Measurements from ENCODE around the gene PUS1.

PUS1 gene

DNA sequence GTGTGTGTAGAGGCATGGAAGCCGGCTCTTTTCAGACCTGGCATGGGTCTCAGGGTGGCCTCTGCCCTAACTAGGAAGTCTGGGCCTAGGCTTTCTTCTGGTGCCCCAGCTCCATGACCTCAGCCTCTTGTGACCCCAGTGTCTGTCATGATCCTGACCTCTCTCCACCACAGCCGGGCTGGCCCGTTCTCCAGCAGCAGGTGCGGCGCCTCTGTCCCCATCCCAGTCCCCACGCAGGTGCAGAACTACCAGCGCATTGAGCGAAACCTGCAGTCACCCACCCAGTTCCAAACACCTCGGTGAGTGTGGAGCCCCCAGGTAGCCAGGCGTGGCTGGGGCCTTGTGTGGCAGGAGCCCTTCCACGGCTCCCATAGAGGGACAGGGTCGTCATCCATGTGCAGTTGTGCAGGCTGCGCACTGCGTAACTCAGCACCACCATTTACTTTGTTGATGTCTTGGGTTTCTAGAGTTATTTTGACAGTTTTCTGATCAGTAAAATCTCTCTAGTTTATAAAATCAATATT lies 14.8 kb upstream of the PUS1 start:
- DNase-seq (no peak), ATAC-seq (ENCODE audit: insufficient read depth, low read depth) (no peak)
- H3K9ac ChIP-seq (ENCODE audit: low read depth, low read length): no peak overlapping the region
- H3K4me3 ChIP-seq (ENCODE audit: low read depth in 1 of 2, low read length in 2 of 2): no peak overlapping the region
- no peak overlapping the region for H2AFZ ChIP-seq (ENCODE audit: low read depth, low read length)
- H3K79me2 ChIP-seq (ENCODE audit: insufficient read depth, low read length): no peaks in the 10 kb centered on the region
- no peaks in the 10 kb centered on the region for H3K27me3 ChIP-seq (ENCODE audit: insufficient read depth, low read length, poor library complexity)
- TF ChIP-seq, protein P1, sequence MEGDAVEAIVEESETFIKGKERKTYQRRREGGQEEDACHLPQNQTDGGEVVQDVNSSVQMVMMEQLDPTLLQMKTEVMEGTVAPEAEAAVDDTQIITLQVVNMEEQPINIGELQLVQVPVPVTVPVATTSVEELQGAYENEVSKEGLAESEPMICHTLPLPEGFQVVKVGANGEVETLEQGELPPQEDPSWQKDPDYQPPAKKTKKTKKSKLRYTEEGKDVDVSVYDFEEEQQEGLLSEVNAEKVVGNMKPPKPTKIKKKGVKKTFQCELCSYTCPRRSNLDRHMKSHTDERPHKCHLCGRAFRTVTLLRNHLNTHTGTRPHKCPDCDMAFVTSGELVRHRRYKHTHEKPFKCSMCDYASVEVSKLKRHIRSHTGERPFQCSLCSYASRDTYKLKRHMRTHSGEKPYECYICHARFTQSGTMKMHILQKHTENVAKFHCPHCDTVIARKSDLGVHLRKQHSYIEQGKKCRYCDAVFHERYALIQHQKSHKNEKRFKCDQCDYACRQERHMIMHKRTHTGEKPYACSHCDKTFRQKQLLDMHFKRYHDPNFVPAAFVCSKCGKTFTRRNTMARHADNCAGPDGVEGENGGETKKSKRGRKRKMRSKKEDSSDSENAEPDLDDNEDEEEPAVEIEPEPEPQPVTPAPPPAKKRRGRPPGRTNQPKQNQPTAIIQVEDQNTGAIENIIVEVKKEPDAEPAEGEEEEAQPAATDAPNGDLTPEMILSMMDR (IDR thresholded peaks at IDR 0.05; ENCODE audit: borderline replicate concordance, extremely low read depth, low read length, poor library complexity, severe bottlenecking): no peak
- no peak for TF ChIP-seq EZH2 (IDR thresholded peaks at IDR 0.05; ENCODE audit: borderline replicate concordance, low read depth, low read length, severe bottlenecking)
- H3K4me2 ChIP-seq (ENCODE audit: insufficient read depth, low read length): no peak overlapping the region
- H3K36me3 ChIP-seq (ENCODE audit: insufficient read depth, low read length): peaks cover 89% of the 10 kb centered on the region
- no peak overlapping the region for H3K27ac ChIP-seq (ENCODE audit: low read length)
- no peaks in the 10 kb centered on the region for H3K9me3 ChIP-seq (ENCODE audit: insufficient read depth, low read length, severe bottlenecking)
- no peaks in the 10 kb centered on the region for H3K4me1 ChIP-seq (ENCODE audit: insufficient read depth, low read length)
- peaks cover 36% of the 10 kb centered on the region for H4K20me1 ChIP-seq (ENCODE audit: insufficient read depth, low read length)

DNA sequence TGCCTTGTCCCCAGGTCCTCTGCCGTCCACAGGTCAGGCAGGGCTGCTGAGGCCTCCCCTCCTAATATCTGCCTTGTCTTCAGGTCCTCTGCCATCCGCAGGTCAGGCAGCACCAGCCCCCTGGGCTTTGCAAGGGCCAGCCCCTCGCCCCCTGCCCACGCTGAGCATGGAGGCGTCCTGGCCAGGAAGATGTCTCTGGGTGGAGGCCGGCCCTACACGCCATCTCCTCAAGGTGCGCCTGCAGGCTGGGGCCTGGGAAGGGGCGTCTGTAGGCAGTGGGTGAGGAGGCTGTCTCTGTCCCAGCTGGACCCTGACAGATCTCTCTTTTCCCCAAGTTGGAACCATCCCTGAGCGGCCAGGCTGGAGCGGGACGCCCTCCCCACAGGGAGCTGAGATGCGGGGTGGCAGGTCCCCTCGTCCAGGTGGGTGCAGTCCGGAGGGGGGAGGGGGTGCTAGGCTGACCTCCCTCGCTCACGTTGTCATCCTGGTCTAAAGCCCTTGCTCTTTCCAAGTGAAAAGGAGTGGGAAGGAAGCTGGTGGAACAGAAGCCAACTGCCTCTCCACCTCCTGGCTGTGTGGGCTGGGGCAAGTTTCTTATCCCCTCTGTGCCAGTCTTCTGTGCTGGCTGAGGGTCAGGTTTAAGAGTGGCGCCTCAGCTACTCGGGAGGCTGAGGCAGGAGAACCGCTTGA lies 13.9 kb upstream of the PUS1 start:
- H3K9ac ChIP-seq (ENCODE audit: low read depth, low read length): no peak overlapping the region
- H3K27me3 ChIP-seq (ENCODE audit: insufficient read depth, low read length, poor library complexity): no peaks in the 10 kb centered on the region
- H4K20me1 ChIP-seq (ENCODE audit: insufficient read depth, low read length): peaks cover 36% of the 10 kb centered on the region
- H3K4me2 ChIP-seq (ENCODE audit: insufficient read depth, low read length): no peak overlapping the region
- ATAC-seq (ENCODE audit: insufficient read depth, low read depth) (no peak), DNase-seq (no peak)
- no peaks in the 10 kb centered on the region for H3K79me2 ChIP-seq (ENCODE audit: insufficient read depth, low read length)
- H3K4me1 ChIP-seq (ENCODE audit: insufficient read depth, low read length): no peaks in the 10 kb centered on the region
- TF ChIP-seq EZH2 (IDR thresholded peaks at IDR 0.05; ENCODE audit: borderline replicate concordance, low read depth, low read length, severe bottlenecking): no peak
- TF ChIP-seq, protein P1 (IDR thresholded peaks at IDR 0.05; ENCODE audit: borderline replicate concordance, extremely low read depth, low read length, poor library complexity, severe bottlenecking): no peak
- no peak overlapping the region for H2AFZ ChIP-seq (ENCODE audit: low read depth, low read length)
- peaks cover 89% of the 10 kb centered on the region for H3K36me3 ChIP-seq (ENCODE audit: insufficient read depth, low read length)
- no peaks in the 10 kb centered on the region for H3K9me3 ChIP-seq (ENCODE audit: insufficient read depth, low read length, severe bottlenecking)
- no peak overlapping the region for H3K27ac ChIP-seq (ENCODE audit: low read length)
- no peak overlapping the region for H3K4me3 ChIP-seq (ENCODE audit: low read depth in 1 of 2, low read length in 2 of 2)

DNA sequence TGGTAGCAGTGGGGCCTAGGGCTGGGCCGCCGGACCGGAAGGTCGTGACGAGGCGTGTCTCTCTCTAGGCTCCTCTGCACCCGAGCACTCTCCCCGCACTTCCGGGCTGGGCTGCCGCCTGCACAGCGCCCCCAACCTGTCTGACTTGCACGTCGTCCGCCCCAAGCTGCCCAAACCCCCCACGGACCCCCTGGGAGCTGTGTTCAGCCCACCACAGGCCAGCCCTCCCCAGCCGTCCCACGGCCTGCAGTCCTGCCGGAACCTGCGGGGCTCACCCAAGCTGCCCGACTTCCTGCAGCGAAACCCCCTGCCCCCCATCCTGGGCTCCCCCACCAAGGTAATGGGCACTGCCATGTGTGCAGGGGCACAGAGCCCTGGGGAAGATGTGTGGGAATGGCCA lies 13.3 kb upstream of the PUS1 start:
- Histone ChIP-seq H3K4me3 (ENCODE audit: low read depth in 1 of 2, low read length in 2 of 2) (no peak overlapping the region), H3K9ac (ENCODE audit: low read depth, low read length) (no peak overlapping the region), H3K9me3 (ENCODE audit: insufficient read depth, low read length, severe bottlenecking) (no peaks in the 10 kb centered on the region), H3K27me3 (ENCODE audit: insufficient read depth, low read length, poor library complexity) (no peaks in the 10 kb centered on the region), H3K36me3 (ENCODE audit: insufficient read depth, low read length) (peaks cover 89% of the 10 kb centered on the region), H2AFZ (ENCODE audit: low read depth, low read length) (no peak overlapping the region), H3K4me1 (ENCODE audit: insufficient read depth, low read length) (no peaks in the 10 kb centered on the region), H3K4me2 (ENCODE audit: insufficient read depth, low read length) (no peak overlapping the region), H3K79me2 (ENCODE audit: insufficient read depth, low read length) (no peaks in the 10 kb centered on the region), H3K27ac (ENCODE audit: low read length) (no peak overlapping the region), H4K20me1 (ENCODE audit: insufficient read depth, low read length) (peaks cover 36% of the 10 kb centered on the region)
- DNase-seq (no peak), ATAC-seq (ENCODE audit: insufficient read depth, low read depth) (no peak)
- TF ChIP-seq, protein P1 (IDR thresholded peaks at IDR 0.05; ENCODE audit: borderline replicate concordance, extremely low read depth, low read length, poor library complexity, severe bottlenecking): no peak
- TF ChIP-seq EZH2 (IDR thresholded peaks at IDR 0.05; ENCODE audit: borderline replicate concordance, low read depth, low read length, severe bottlenecking): no peak
